ENCODE results near the gene IKZF1.

Gene IKZF1

DNA sequence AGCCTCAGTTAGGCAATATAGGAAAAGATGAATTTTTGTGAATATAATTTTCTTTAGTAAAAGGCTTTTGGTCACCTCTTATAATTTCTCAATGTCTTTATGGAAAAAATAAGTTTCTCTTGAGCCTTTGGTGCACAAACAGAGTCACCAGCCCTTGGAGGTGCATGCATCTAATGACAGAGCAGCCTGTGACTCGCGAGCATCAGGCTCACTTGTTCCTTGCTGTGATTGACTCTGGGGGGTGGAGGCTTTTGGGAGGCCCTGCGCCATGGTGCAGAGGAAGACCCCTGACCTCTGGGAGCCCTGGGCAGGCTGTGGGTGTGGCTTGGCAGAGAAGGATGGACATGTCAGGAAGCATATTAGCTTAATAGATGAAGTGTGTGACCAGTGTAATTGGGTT is 85.4 kb downstream of the IKZF1 start:
- no peak for DNase-seq (ENCODE audit: low read depth)
- no peak overlapping the region for H3K4me3 ChIP-seq (ENCODE audit: control insufficient read depth, low read depth, low read length)
- TF ChIP-seq, protein P1, sequence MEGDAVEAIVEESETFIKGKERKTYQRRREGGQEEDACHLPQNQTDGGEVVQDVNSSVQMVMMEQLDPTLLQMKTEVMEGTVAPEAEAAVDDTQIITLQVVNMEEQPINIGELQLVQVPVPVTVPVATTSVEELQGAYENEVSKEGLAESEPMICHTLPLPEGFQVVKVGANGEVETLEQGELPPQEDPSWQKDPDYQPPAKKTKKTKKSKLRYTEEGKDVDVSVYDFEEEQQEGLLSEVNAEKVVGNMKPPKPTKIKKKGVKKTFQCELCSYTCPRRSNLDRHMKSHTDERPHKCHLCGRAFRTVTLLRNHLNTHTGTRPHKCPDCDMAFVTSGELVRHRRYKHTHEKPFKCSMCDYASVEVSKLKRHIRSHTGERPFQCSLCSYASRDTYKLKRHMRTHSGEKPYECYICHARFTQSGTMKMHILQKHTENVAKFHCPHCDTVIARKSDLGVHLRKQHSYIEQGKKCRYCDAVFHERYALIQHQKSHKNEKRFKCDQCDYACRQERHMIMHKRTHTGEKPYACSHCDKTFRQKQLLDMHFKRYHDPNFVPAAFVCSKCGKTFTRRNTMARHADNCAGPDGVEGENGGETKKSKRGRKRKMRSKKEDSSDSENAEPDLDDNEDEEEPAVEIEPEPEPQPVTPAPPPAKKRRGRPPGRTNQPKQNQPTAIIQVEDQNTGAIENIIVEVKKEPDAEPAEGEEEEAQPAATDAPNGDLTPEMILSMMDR (conservative IDR thresholded peaks at IDR 0.05; ENCODE audit: control insufficient read depth, insufficient read depth, low read depth, low read length): no peak

DNA sequence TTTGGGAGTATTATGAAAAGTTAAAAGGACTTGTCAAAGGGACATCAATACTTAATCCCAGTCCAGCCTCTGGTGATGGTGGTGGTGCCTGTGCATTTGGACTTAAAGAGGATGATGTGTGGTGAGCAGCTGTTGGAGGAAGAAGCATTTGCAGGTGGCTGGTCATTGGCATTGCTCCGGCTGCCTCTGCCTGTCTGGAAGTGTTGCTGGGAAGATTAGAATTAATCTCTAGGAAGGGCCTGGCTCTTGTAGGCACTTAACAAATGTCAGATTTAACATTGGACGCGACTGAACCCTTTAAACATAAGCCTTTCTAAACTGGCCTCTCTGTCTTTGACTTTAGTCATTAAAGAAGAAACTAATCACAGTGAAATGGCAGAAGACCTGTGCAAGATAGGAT is 86.9 kb downstream of the IKZF1 start:
- no peak overlapping the region for H3K4me3 ChIP-seq (ENCODE audit: control insufficient read depth, low read depth, low read length)
- DNase-seq (ENCODE audit: low read depth): no peak
- TF ChIP-seq, protein P1 (conservative IDR thresholded peaks at IDR 0.05; ENCODE audit: control insufficient read depth, insufficient read depth, low read depth, low read length): no peak

DNA sequence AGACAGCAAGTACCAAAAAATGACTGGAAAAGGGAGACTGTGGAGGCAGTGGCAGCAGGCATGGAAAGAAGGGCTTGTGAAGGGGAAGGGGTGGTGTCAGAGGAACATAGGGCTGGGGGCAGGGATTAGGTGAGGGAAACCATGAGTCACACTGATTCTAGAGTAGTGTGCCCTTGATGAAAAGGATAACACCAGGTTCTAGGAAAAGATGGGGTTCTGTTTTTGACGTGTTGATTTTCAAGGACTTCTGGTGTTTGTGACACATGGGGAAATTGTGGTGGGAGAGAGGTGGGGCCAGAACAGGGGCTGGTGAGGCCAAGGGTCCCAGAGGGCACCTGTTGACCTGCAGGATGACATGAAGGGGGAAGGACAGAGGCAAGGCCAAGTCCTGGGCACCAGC is 88.6 kb downstream of the IKZF1 start:
- TF ChIP-seq, protein P1 (conservative IDR thresholded peaks at IDR 0.05; ENCODE audit: control insufficient read depth, insufficient read depth, low read depth, low read length): no peak
- DNase-seq (ENCODE audit: low read depth): no peak
- no peak overlapping the region for H3K4me3 ChIP-seq (ENCODE audit: control insufficient read depth, low read depth, low read length)

DNA sequence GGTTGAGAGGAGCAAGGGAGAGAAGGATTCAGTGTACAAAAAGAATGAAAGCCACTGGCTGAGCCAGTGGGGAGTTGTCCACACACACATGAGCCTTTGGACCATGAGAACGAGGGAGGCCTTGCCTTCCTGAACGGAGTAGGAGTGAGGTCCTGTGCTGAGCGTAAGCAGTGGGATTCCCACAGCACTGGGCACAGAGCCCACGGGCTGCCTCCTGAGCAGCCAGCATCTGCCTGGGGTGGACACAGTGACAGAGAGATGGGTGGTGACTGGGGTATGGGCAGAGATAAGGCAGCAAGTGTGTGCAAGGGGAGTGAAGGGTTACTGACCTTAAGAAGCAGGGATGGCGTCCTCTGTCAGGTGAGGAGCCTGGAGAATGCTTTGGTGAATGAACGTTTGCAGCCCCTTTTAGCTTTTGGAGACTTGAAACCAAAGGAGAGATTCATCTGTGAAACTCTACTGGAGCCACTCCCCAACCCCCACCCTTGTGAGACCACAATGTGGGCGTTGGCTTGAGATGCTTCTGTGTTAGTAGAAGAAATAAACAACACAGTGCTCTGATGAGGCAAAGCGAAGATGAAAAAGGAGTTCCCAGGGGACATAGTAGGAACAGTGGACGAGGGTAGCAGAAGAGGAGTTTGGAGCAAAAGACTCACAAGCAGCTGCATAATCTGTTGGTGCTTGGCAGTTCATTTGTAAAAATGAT is 89.2 kb downstream of the IKZF1 start:
- no peak overlapping the region for H3K4me3 ChIP-seq (ENCODE audit: control insufficient read depth, low read depth, low read length)
- DNase-seq (ENCODE audit: low read depth): no peak
- TF ChIP-seq, protein P1 (conservative IDR thresholded peaks at IDR 0.05; ENCODE audit: control insufficient read depth, insufficient read depth, low read depth, low read length): no peak

DNA sequence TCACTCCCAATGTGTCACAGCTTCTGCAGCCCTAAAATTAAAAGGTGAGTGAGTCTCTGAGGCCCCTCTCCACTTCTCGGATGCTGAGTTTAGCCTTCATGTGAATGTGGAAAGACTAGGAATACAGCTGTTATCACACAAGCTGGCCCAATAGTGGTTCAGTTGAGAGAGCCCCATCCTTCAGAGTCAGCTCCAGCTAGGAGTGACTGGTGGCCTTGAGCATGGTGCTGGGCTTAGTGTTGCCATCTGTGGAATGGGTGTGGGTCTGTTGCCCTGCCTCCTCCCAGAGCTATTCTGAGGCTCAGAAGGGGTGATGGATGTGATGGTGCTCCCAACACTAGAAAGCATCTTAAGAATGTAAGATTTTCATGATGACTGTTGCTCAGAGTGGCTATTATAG is 89.8 kb downstream of the IKZF1 start:
- DNase-seq (ENCODE audit: low read depth): no peak
- H3K4me3 ChIP-seq (ENCODE audit: control insufficient read depth, low read depth, low read length): no peak overlapping the region
- TF ChIP-seq, protein P1 (conservative IDR thresholded peaks at IDR 0.05; ENCODE audit: control insufficient read depth, insufficient read depth, low read depth, low read length): no peak

DNA sequence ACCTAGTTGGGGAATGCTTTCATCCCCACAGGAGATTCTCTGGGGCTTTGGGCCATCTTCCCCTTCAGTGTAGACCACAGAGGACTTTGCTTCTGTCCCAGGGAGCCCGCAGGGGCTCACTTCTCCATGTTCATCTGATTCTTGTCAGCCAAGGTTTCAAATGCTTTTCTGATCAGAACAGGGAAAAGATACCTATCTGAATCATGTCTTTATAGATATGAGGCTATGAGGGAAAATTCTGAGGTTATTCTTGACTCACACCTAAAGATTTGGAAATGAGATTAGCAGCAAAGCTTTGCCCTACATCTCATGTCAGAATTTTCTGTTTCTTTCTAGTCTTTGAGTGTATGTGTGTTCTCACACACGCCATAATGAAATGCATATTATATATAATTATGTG is 92.3 kb downstream of the IKZF1 start:
- no peak for DNase-seq (ENCODE audit: low read depth)
- TF ChIP-seq, protein P1 (conservative IDR thresholded peaks at IDR 0.05; ENCODE audit: control insufficient read depth, insufficient read depth, low read depth, low read length): no peak
- no peak overlapping the region for H3K4me3 ChIP-seq (ENCODE audit: control insufficient read depth, low read depth, low read length)
